K562 (cell line): ENCODE measurements around the gene NDST3. TPM values are rescaled to one million over a fixed set of nuclear protein-coding genes. Genes with fewer than 3 reads are reported as not detected.

Source experiments
- CBX8 ChIP-seq: fragments of 200-600 bp; sonication (generic); IDR thresholded peaks from 2 replicates; pipeline ENCODE4 v1.6.1; 2012; ENCODE audit warnings: borderline replicate concordance, mixed run types, low read depth, mild to moderate bottlenecking, moderate library complexity, mixed read lengths, low read length, control low read depth, inconsistent platforms; ENCODE audit not compliant: poor library complexity, severe bottlenecking; ENCODE audit errors: extremely low read depth
- CC2D1A ChIP-seq: fragments of 450-650 bp; IDR thresholded peaks from 2 replicates; pipeline ENCODE4 v1.6.1; 2017; ENCODE audit warnings: mild to moderate bottlenecking
- GATA2 ChIP-seq: sonication (generic); formaldehyde crosslinking; IDR thresholded peaks from 2 replicates; pipeline ENCODE4 v1.4.0; 2020; ENCODE audit warnings: mild to moderate bottlenecking, missing genetic modification reagents
- LARP7 ChIP-seq: fragments of 450-650 bp; IDR thresholded peaks from 2 replicates; pipeline ENCODE4 v1.6.1; 2016
- RBFOX2 ChIP-seq: fragments of 200-400 bp; formaldehyde crosslinking; IDR thresholded peaks from 2 replicates; pipeline ENCODE4 v1.6.1; 2017; ENCODE audit warnings: low read depth, mild to moderate bottlenecking, low read length, moderate library complexity
- TEAD4 ChIP-seq, 2 experiments: sonication (generic) in 1 of 2; formaldehyde crosslinking in 1 of 2; IDR thresholded peaks; 2 replicates each; pipeline versions ENCODE4 v1.6.1 to v1.8.0; 2012 to 2022; ENCODE audit warnings: borderline replicate concordance in 1 of 2, inconsistent platforms in 1 of 2, low read length in 1 of 2, mild to moderate bottlenecking in 1 of 2, missing genetic modification reagents in 1 of 2
- ZNF445 ChIP-seq: fragments of 250-450 bp; sonication (Bioruptor Pico); IDR thresholded peaks from 2 replicates; pipeline ENCODE4 v1.4.0; 2020; ENCODE audit warnings: low read depth, mild to moderate bottlenecking, moderate library complexity
- polyA plus RNA-seq, 8 experiments: library from polyadenylated mRNA; depleted of rRNA in 4 of 8; stranded (reverse) in 5 of 8; unstranded in 3 of 8; fragments of >200 nt; fragmentation: Nextera tagmentation in 2 of 8; fragmentation: Illumina TruSeq in 1 of 8; extraction: Ambion mirVana in 2 of 8; extraction: Trizol in 1 of 8; gene quantifications; 2 replicates each; pipeline versions ENCODE4 v1.2.1 to v1.2.3, GENCODE V29; 2011 to 2014; ENCODE audit warnings: inconsistent platforms in 1 of 8, missing spikeins in 1 of 8
- total RNA-seq, 7 experiments: library from RNA; depleted of rRNA in 6 of 7; stranded (reverse); fragments of >200 nt in 6 of 7; fragmentation: Illumina TruSeq in 2 of 7; extraction: Trizol in 2 of 7; gene quantifications; 2 replicates each; pipeline versions ENCODE4 v1.2.1 to v1.2.3, GENCODE V29; 2011 to 2021; ENCODE audit warnings: low replicate concordance in 1 of 7
- TF ChIP-seq, protein P1 (sequence below): fragments of 450-650 bp; conservative IDR thresholded peaks from 2 replicates; pipeline ENCODE4 v1.6.1; 2016; ENCODE audit warnings: missing genetic modification characterization, low read depth, mild to moderate bottlenecking, control low read depth, missing compliant biosample characterization
- TF ChIP-seq, protein P2 (sequence below): sonication (generic); formaldehyde crosslinking; IDR thresholded peaks from 2 replicates; pipeline ENCODE4 v1.8.0; 2022; ENCODE audit warnings: mild to moderate bottlenecking, missing genetic modification reagents, borderline replicate concordance
- TF ChIP-seq, protein P3 (sequence below): fragments of 450-650 bp; IDR thresholded peaks from 2 replicates; pipeline ENCODE4 v1.6.1; 2014; ENCODE audit warnings: low read depth, mild to moderate bottlenecking, moderate library complexity, borderline replicate concordance
- TF ChIP-seq, protein P4 (sequence below): sonication (generic); formaldehyde crosslinking; IDR thresholded peaks from 2 replicates; pipeline ENCODE4 v1.8.0; 2022; ENCODE audit warnings: mild to moderate bottlenecking, missing genetic modification reagents
- TF ChIP-seq, protein P5 (sequence below): fragments of 250-450 bp; sonication (Bioruptor Pico); IDR thresholded peaks from 2 replicates; pipeline ENCODE4 v1.4.0; 2020; ENCODE audit warnings: mild to moderate bottlenecking

Gene NDST3
- total and polyA plus RNA-seq, 9 of the 15 experiments (the other 6 are each of a cell fraction or from before 2014, with no cell fraction given) = not detected

DNA sequence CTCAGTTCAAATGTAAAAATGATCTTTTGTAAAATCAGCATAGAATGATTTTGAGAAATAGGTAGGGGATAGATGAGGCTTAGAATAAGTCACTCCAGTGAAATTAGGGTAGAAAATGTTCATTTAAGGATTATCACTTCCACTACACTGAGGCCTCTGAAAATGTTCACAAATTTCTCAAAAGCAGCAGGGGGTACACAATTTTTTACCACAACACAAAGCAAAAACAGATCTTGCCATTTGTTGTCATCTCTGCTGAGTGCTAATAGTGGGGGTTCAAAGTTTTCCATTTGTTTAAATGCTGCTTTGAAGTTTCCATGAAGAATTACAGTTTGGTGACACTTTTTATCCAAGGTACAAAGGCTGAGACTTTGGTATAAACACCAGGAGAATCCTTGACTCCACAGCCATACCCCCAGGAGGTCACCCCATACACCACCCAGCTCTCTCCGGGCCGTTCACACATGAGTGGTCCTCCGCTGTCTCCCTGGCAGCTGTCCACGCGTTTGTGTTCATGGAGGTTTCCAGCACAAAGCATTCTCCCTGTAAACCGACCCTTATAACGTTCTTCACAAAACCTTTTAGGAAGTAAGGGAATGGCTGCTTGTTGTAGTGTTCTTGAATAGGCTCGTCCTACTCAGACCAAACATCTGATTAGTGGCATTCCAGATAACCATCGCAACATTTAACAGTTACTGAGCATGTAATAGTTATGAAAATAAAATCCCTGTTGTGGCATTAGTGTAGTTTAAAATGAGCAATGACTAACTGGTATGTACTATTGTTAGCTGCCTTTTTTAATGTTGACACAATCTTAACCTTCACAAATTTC lies 247.5 kb downstream of the NDST3 start (continued):
- TF ChIP-seq, protein P1, sequence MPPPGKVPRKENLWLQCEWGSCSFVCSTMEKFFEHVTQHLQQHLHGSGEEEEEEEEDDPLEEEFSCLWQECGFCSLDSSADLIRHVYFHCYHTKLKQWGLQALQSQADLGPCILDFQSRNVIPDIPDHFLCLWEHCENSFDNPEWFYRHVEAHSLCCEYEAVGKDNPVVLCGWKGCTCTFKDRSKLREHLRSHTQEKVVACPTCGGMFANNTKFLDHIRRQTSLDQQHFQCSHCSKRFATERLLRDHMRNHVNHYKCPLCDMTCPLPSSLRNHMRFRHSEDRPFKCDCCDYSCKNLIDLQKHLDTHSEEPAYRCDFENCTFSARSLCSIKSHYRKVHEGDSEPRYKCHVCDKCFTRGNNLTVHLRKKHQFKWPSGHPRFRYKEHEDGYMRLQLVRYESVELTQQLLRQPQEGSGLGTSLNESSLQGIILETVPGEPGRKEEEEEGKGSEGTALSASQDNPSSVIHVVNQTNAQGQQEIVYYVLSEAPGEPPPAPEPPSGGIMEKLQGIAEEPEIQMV = no peak
- TF ChIP-seq TEAD4 (IDR thresholded peaks at IDR 0.05; ENCODE audit: low read length) (peak; percentile 15; the same call in 1 of the 2 replicates), TEAD4 (CRISPR knock-in tag; IDR thresholded peaks at IDR 0.05; ENCODE audit: borderline replicate concordance) (no peak), GATA2 (CRISPR knock-in tag) (no peak), ZNF445 (CRISPR knock-in tag) (0 out of 2 replicates have a peak, but pooled peaks have one; percentile 12), RBFOX2 (0 out of 2 replicates have a peak, but pooled peaks have one; percentile 29), LARP7 (no peak), CBX8 (no peak), CC2D1A (no peak)
- TF ChIP-seq, protein P2, sequence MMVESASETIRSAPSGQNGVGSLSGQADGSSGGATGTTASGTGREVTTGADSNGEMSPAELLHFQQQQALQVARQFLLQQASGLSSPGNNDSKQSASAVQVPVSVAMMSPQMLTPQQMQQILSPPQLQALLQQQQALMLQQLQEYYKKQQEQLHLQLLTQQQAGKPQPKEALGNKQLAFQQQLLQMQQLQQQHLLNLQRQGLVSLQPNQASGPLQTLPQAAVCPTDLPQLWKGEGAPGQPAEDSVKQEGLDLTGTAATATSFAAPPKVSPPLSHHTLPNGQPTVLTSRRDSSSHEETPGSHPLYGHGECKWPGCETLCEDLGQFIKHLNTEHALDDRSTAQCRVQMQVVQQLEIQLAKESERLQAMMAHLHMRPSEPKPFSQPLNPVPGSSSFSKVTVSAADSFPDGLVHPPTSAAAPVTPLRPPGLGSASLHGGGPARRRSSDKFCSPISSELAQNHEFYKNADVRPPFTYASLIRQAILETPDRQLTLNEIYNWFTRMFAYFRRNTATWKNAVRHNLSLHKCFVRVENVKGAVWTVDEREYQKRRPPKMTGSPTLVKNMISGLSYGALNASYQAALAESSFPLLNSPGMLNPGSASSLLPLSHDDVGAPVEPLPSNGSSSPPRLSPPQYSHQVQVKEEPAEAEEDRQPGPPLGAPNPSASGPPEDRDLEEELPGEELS (CRISPR knock-in tag) = no peak
- TF ChIP-seq, protein P3, sequence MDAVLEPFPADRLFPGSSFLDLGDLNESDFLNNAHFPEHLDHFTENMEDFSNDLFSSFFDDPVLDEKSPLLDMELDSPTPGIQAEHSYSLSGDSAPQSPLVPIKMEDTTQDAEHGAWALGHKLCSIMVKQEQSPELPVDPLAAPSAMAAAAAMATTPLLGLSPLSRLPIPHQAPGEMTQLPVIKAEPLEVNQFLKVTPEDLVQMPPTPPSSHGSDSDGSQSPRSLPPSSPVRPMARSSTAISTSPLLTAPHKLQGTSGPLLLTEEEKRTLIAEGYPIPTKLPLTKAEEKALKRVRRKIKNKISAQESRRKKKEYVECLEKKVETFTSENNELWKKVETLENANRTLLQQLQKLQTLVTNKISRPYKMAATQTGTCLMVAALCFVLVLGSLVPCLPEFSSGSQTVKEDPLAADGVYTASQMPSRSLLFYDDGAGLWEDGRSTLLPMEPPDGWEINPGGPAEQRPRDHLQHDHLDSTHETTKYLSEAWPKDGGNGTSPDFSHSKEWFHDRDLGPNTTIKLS = no peak
- TF ChIP-seq, protein P4, sequence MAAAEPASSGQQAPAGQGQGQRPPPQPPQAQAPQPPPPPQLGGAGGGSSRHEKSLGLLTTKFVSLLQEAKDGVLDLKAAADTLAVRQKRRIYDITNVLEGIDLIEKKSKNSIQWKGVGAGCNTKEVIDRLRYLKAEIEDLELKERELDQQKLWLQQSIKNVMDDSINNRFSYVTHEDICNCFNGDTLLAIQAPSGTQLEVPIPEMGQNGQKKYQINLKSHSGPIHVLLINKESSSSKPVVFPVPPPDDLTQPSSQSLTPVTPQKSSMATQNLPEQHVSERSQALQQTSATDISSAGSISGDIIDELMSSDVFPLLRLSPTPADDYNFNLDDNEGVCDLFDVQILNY = no peak
- TF ChIP-seq, protein P5, sequence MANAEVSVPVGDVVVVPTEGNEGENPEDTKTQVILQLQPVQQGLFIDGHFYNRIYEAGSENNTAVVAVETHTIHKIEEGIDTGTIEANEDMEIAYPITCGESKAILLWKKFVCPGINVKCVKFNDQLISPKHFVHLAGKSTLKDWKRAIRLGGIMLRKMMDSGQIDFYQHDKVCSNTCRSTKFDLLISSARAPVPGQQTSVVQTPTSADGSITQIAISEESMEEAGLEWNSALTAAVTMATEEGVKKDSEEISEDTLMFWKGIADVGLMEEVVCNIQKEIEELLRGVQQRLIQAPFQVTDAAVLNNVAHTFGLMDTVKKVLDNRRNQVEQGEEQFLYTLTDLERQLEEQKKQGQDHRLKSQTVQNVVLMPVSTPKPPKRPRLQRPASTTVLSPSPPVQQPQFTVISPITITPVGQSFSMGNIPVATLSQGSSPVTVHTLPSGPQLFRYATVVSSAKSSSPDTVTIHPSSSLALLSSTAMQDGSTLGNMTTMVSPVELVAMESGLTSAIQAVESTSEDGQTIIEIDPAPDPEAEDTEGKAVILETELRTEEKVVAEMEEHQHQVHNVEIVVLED (CRISPR knock-in tag) = no peak
- TF ChIP-seq, all 486 proteins: peak for 8
